Activated naive CD8-positive, alpha-beta T cell (primary cell): Measurements from ENCODE around the gene NBEAL1.
"Not testable (repeated sequence)": the region's sequence is repeated elsewhere in the genome, so short reads cannot be mapped to it uniquely, and the experiment has no call there.

Source experiments
- H3K27ac Mint-ChIP-seq: one replicate; pipeline ENCODE4 v1.8.0; 2021; ENCODE audit warnings: mixed read lengths
- H3K27me3 Mint-ChIP-seq: one replicate; pipeline ENCODE4 v1.8.0; 2021; ENCODE audit warnings: mixed read lengths
- H3K36me3 Mint-ChIP-seq: one replicate; pipeline ENCODE4 v1.8.0; 2021; ENCODE audit warnings: mixed read lengths
- H3K4me1 Mint-ChIP-seq: one replicate; pipeline ENCODE4 v1.8.0; 2021; ENCODE audit warnings: low read depth, mixed read lengths
- H3K4me3 Mint-ChIP-seq: one replicate; pipeline ENCODE4 v1.8.0; 2021; ENCODE audit warnings: mild to moderate bottlenecking, mixed read lengths
- H3K9me3 Mint-ChIP-seq: one replicate; pipeline ENCODE4 v1.8.0; 2021; ENCODE audit warnings: low read depth, mixed read lengths

NBEAL1 gene

DNA sequence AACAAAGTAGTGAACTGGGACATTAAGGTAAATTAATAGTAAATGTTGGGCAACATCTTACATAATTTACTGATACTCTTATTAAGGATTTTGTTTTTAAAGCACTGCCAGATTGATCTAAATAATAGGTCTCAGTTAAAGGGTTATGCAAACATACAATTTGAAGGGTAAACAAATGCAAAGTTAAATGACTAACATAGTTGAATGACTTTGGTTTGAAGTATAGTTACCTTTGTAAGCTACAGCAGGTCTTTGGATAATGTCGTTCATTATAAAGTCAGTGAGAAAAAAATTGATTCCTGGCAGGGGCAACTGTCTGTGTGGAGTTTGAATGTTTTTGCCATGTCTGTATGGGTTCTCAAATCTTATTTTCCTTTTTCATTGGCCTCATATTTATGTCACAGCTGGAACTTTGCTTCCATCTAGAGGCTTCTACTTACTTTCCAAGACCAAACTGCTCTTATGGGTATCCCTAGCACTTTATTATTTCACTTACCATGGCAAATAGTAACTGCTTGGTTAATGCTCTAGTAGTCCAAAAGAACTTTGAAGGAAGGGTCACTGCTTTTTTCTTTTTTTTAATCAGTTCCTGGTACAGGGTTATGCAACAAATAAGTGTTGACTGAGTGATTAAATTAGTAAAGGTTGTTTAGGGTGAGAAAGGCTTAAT is 107.8 kb downstream of the NBEAL1 start:
- Mint-ChIP-seq H3K9me3 (no peaks in the 10 kb centered on the region), H3K36me3 (peaks cover 11% of the 10 kb centered on the region), H3K4me3 (no peak overlapping the region), H3K27me3 (no peaks in the 10 kb centered on the region), H3K27ac (no peak overlapping the region), H3K4me1 (no peaks in the 10 kb centered on the region)

DNA sequence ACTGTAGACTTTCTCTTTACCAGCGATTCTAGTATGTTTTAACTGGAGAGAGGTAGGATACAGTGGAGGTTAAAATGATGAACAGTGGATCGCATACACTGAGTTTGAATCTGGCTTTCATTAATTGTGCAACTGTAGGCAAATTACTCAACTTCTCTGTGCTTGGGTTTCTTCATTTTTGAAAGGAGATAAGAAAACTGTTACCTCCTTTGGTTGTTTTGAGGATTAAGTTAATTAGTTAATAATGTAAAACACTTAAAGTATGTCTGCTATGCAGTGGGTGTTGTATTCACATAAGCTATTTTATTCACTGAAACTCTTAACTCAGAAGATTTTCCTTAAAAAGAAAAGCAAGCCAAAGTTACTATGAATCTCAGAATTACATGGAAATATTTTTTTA is 112.3 kb downstream of the NBEAL1 start:
- no peaks in the 10 kb centered on the region for H3K9me3 Mint-ChIP-seq
- no peaks in the 10 kb centered on the region for H3K27me3 Mint-ChIP-seq
- H3K36me3 Mint-ChIP-seq, result peaks cover 9% of the 10 kb centered on the region
- H3K4me1 Mint-ChIP-seq, result no peaks in the 10 kb centered on the region
- no peak overlapping the region for H3K4me3 Mint-ChIP-seq
- H3K27ac Mint-ChIP-seq, result no peak overlapping the region

DNA sequence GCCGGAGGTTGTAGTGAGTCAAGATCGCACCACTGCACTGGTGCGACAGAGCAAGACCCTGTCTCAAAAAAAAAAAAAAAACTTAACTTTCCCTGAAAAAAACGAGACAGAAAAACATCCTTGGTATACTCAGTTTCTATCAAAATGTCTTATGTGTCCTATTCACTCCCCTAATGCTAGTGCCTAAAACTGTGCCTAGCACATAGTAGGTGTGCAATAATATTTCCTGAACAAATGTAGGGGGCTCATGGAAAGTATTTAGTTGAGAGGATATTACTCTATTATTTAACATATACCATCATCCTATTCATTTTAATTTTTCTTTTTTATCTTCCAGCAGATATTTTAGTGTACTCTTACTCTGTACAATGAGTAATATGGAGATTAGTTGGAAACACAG is 120.4 kb downstream of the NBEAL1 start:
- Mint-ChIP-seq H3K27me3 (no peaks in the 10 kb centered on the region), H3K27ac (no peak overlapping the region), H3K9me3 (no peaks in the 10 kb centered on the region), H3K36me3 (no peaks in the 10 kb centered on the region), H3K4me1 (no peaks in the 10 kb centered on the region), H3K4me3 (no peak overlapping the region)

DNA sequence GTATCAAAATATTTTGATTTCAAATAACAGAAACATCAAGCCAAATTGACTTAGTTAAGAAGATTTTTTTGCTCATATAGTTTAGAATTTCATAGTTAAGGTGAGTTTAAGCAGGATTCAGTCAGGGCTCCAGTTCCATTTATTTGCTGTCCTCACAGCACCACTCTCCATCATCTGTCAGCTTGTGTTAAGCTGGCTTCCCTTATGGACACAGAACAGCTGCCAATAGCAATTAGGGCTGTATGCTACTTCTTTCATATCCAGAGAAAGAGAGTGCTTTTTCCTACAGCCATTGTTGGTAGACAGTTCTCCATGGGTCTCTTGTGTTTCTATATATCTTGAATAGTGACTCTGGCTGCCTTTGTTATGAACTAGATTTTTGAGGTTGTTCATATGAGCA is 128.7 kb downstream of the NBEAL1 start:
- Mint-ChIP-seq H3K4me1 (no peaks in the 10 kb centered on the region), H3K27ac (no peak overlapping the region), H3K36me3 (peaks cover 7% of the 10 kb centered on the region), H3K27me3 (no peaks in the 10 kb centered on the region), H3K4me3 (no peak overlapping the region), H3K9me3 (no peaks in the 10 kb centered on the region)

DNA sequence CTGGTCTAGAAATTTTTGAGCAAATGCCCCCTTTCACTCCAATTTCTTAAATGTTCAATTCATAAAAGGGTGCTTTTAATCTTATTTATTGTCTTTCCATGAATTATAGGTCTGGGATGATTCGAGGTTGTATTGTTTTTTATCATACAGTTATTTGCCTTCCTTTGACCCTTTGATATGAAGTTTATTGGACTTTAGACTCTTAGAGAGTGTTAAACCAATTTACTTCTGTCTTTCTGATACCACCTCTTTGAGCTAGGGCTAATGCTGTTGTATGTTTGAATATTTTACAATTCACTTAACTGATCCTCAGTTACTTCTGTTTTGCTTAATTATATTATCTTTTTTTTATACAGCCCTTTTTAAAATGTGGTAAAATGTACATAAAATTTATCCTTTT is 134.5 kb downstream of the NBEAL1 start:
- Mint-ChIP-seq H3K4me1 (no peaks in the 10 kb centered on the region), H3K36me3 (peaks cover 16% of the 10 kb centered on the region), H3K27me3 (no peaks in the 10 kb centered on the region), H3K9me3 (peaks cover 7% of the 10 kb centered on the region), H3K4me3 (no peak overlapping the region), H3K27ac (no peak overlapping the region)

DNA sequence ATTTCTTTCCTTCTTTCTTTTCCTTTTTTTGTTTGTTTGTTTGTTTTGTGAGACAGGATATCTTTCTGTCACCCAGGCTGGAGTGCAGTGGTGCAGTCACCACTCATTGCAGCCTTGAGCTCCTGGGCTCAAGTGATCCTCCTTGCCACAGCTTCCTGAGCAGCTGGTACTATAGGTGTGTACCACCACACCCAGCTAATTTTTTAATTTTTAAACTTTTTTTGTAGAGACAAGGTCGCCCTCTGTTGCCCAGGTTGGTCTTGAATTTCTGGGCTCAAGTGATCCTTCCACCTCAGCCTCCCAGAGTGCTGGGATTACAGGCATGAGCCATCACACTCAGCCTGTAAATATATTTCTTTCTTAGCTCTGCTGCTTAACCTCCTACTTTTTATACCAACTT is 140.7 kb downstream of the NBEAL1 start:
- no peak overlapping the region for H3K27ac Mint-ChIP-seq
- no peaks in the 10 kb centered on the region for H3K27me3 Mint-ChIP-seq
- no peak overlapping the region for H3K4me3 Mint-ChIP-seq
- peaks cover 9% of the 10 kb centered on the region for H3K36me3 Mint-ChIP-seq
- no peaks in the 10 kb centered on the region for H3K9me3 Mint-ChIP-seq
- H3K4me1 Mint-ChIP-seq, result peaks cover 7% of the 10 kb centered on the region

DNA sequence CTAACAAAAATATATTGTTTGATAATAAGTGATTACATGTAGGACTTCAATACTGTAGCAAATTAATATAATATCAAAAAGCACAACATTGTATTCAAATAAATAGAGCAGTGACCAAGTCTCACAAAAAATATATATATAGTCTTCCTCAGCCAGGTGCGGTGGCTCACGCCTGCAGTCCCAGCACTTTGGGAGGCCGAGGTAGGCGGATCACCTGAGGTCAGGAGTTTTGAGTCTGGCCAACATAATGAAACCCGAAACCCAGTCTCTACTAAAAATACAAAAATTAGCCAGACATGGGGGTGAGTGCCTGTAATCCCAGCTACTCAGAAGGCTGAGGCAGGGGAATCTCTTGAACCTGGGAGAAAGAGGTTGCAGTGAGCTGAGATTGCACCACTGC is 148.0 kb downstream of the NBEAL1 start:
- H3K36me3 Mint-ChIP-seq, result peaks cover 18% of the 10 kb centered on the region
- not testable (repeated sequence) for H3K4me1 Mint-ChIP-seq, H3K9me3 Mint-ChIP-seq, H3K4me3 Mint-ChIP-seq, H3K27ac Mint-ChIP-seq, H3K27me3 Mint-ChIP-seq

DNA sequence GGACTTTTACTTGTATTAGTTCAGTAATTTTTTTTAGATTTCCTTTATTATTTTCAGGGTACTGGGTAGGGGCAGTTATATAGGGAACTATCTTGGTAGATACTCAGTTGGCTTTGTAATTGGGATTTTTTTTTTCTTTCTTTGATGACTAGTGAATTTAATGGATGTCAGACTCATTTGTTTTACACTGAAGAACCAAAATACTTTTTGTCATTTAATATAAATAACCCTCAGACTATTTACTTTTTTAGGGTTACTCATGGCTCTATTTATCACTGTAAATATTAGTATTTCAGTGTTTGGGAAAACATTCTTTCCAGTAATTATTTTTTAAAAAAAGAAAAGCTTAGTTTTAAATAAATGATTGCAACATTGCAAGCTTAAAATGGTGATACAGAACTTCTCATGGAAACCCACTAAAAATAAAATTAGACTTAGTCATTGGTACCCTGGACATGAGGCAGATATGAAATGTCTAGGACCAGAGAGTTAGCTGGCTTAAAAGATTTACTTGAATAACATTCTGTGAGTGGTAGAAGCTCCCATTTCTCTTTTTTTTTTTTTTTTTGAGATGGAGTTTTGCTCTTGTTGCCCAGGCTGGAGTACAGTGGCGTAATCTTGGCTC is 149.7 kb downstream of the NBEAL1 start:
- H3K9me3 Mint-ChIP-seq, result no peaks in the 10 kb centered on the region
- H3K27ac Mint-ChIP-seq, result no peak overlapping the region

DNA sequence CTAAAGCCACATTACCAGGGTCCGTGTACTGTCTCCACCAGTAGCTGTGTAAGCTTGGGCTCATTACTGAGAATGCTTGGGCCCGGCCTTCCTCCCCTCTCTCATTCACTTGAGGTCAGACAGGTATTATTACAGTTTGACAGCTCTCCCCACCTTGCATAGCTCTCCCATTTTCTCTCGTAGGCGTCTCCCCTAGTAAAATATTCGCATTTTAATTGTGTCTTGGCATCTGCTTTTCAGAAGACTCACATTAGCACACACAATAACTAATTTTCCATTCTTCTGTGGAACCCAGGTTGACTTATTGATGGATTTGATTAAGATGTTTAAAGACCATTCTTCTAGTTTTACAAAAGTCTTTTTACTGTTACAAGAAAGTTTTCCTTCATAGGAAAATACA is 153.1 kb downstream of the NBEAL1 start:
- Mint-ChIP-seq H3K4me3 (no peak overlapping the region), H3K36me3 (peaks cover 23% of the 10 kb centered on the region), H3K27me3 (no peaks in the 10 kb centered on the region)

More for the DNA sequence above, 149.7 kb downstream of the NBEAL1 start:
- Mint-ChIP-seq H3K4me3 (no peak overlapping the region), H3K27me3 (no peaks in the 10 kb centered on the region), H3K36me3 (peaks cover 22% of the 10 kb centered on the region), H3K4me1 (no peaks in the 10 kb centered on the region)

DNA sequence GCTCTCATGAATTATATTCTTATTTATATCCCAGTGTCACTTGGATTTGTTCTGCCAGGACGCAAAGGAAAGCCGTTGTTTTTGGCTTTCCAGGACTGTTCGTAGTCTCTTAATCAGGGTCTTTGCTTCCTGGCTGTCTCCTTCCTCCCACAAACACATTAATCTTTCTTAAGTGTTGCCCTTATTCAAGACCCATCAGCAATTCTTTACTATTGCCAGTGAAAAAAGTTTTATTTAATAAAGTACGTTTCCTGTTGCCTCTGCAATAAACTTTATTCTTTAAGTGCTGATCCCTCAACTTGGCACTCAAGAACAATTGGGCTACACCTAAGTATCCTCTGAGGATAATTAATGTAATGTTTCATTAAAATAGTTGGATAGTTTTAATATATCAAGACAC is 155.8 kb downstream of the NBEAL1 start:
- Mint-ChIP-seq H3K9me3 (no peaks in the 10 kb centered on the region), H3K27ac (no peak overlapping the region), H3K27me3 (no peaks in the 10 kb centered on the region), H3K4me3 (no peak overlapping the region), H3K4me1 (no peaks in the 10 kb centered on the region), H3K36me3 (peaks cover 22% of the 10 kb centered on the region)

More for the DNA sequence above, 153.1 kb downstream of the NBEAL1 start:
- Mint-ChIP-seq H3K27ac (no peak overlapping the region), H3K9me3 (no peaks in the 10 kb centered on the region), H3K4me1 (no peaks in the 10 kb centered on the region)

DNA sequence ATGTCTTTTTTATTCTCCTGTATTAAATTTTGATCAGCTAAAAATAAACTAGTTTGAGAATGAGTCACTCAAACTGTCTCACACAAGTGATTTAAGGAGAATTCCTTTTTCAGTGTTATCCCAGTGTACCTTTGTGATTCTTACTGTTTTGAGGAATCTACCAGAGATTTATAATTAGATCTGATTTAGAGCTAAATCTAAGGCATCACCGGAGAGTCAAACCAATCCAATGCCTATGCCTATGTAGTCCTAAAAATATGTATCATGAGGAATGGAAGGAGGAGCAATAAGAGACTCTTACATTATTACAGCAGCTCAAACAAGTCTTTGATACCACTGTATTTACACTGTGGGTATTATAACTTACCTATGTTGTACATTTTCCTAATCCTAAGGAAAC is 160.7 kb downstream of the NBEAL1 start:
- Mint-ChIP-seq H3K27me3 (no peaks in the 10 kb centered on the region), H3K4me3 (no peak overlapping the region), H3K27ac (no peak overlapping the region), H3K9me3 (no peaks in the 10 kb centered on the region), H3K36me3 (peaks cover 12% of the 10 kb centered on the region), H3K4me1 (peaks cover 2% of the 10 kb centered on the region)

DNA sequence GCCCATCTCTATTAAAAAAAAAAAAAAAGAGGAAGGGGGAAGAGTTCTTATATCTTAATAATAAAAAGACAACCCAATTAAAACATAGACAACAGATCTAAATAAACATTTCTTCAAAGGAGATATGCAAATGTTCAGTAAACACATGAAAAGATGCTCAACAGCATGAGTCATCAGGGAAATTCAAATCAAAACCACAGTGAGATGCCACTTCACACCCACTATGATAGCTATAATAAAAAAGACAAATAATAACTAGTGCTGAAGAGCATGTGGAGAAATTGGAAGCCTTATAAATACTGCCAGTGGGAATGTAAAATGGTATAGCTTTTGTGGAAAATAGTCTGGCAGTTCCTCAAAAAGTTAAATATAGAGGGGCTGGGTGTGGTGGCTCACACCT is 162.7 kb downstream of the NBEAL1 start:
- no peak overlapping the region for H3K4me3 Mint-ChIP-seq
- no peak overlapping the region for H3K27ac Mint-ChIP-seq
- H3K4me1 Mint-ChIP-seq, result peaks cover 2% of the 10 kb centered on the region
- no peaks in the 10 kb centered on the region for H3K9me3 Mint-ChIP-seq
- H3K27me3 Mint-ChIP-seq, result no peaks in the 10 kb centered on the region
- peaks cover 12% of the 10 kb centered on the region for H3K36me3 Mint-ChIP-seq

DNA sequence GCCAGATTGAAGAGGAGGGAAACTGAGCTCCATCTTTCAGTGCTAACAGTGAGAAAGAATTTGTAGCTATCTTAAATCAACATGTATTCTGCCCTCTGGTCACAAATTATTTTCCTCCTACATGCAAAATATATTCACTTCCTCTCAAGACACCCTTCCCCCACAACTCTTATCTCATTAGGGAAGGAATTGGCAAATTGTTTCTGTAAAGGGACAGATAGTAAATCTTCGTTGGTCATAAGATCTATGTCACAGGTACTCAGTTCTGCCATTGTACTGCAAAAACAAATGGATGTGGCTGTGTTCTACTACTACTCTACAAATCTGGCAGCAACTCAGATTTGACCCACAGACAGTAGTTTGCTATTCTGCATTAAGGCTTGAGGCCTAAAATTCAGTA is 171.2 kb downstream of the NBEAL1 start:
- Mint-ChIP-seq H3K36me3 (peaks cover 13% of the 10 kb centered on the region), H3K27me3 (no peaks in the 10 kb centered on the region), H3K4me1 (no peaks in the 10 kb centered on the region), H3K9me3 (no peaks in the 10 kb centered on the region), H3K27ac (no peak overlapping the region), H3K4me3 (no peak overlapping the region)

DNA sequence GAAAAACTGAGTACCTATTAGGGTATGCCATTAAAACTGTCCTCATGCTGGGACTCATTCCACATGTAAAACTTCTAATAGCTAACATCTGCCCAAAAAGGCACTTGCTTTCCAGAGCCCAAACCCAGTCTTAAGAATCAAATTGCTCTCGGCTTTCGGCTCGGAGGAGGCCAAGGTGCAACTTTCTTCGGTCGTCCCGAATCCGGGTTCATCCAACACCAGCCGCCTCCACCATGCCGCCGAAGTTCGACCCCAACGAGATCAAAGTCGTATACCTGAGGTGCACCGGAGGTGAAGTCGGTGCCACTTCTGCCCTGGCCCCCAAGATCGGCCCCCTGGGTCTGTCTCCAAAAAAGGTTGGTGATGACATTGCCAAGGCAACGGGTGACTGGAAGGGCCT is 175.9 kb downstream of the NBEAL1 start:
- H3K9me3 Mint-ChIP-seq, H3K27me3 Mint-ChIP-seq, H3K4me1 Mint-ChIP-seq, H3K27ac Mint-ChIP-seq, H3K4me3 Mint-ChIP-seq: not testable (repeated sequence)
- H3K36me3 Mint-ChIP-seq, result peaks cover 20% of the 10 kb centered on the region

DNA sequence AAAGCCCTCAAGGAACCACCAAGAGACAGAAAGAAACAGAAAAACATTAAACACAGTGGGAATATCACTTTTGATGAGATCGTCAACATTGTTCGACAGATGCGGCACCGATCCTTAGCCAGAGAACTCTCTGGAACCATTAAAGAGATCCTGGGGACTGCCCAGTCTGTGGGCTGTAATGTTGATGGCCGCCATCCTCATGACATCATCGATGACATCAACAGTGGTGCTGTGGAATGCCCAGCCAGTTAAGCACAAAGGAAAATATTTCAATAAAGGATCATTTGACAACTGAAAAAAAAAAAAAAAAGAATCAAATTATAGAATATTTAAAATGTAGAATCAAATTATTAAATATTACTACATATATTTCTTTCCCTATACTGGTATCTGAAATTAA is 176.4 kb downstream of the NBEAL1 start:
- H3K4me3 Mint-ChIP-seq, H3K27me3 Mint-ChIP-seq, H3K4me1 Mint-ChIP-seq, H3K9me3 Mint-ChIP-seq, H3K27ac Mint-ChIP-seq: not testable (repeated sequence)
- H3K36me3 Mint-ChIP-seq, result peaks cover 15% of the 10 kb centered on the region

DNA sequence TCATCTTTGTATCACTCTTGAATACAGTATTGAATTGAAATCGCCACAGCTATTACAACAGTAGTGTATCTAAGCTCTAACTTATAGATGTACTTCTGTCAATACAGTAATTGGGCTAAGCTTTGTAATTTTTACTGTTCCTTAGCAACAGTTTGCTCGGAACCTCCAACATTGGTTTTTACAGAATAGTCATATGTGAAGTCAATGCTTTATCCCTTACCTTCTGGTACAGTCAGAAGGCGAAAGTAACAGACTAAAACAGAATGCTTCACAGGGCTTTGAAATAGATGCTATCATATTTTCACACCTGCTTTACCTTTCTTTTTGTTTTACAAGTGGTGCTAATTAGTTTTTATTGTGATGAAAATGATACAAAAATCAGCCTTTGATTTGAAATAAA is 177.3 kb downstream of the NBEAL1 start:
- H3K9me3 Mint-ChIP-seq, result no peaks in the 10 kb centered on the region
- H3K27ac Mint-ChIP-seq, result no peak overlapping the region
- no peak overlapping the region for H3K4me3 Mint-ChIP-seq
- H3K27me3 Mint-ChIP-seq, result no peaks in the 10 kb centered on the region
- H3K36me3 Mint-ChIP-seq, result peaks cover 15% of the 10 kb centered on the region
- no peaks in the 10 kb centered on the region for H3K4me1 Mint-ChIP-seq
